ENCODE results near the gene RIBC1. TPM values are rescaled to one million over a fixed set of nuclear protein-coding genes. Genes with fewer than 3 reads are reported as not detected.

RIBC1 gene
- total RNA-seq, 3 donors from 2014 or later (not counting 1 experiment from before 2014, with no cell fraction given) = 0.85 to 2.1 (median 1.1) TPM

DNA sequence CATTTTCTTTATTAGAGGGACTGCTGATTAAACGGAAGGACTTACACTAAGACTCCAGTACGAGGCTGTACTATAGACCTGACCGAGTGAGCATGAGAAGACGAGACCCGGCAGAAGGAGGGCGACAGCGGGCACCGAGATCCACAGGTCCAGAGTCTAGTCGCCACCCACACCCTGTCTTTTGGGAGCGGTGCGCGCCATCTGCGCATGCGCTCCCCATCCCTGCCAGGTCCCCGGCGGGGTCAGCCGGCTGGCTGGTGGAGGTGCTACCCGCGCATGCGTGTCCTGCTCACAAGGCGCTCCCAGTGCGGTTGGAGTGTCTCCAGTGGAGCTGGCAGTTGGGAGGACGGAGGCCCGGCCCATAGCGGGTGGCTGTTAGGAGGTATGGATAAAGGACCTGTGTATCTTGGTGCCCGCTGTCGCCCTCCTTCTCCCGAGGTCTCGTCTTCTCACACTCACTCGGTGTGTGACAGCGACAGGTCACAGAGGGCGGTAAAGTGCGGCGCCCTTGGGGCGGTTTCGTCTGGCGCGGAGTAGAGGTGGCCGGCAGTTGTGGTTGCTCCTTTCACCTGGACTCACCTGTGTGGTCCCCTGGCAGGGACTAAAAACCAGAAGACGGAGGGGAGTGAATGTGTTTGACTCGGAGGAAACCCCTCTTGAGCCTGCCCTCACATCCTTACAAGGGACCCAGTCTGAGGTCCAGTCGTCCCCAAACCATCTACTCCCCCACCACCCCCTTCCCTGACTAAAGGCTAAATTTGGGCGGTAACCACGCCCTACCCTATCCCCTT, 19.1 kb downstream of the RIBC1 start:
- peak overlapping the region; percentile 35 for H3K4me3 ChIP-seq (ENCODE audit: low read length)
- H3K27me3 Mint-ChIP-seq (ENCODE audit: low read depth in 2 of 2) = peaks cover 8 to 31% of the 10 kb centered on the region in 2 donors

GRCh38 chrX:53442322-53442631, 19.6 kb downstream of the RIBC1 start:
- no peaks in the 10 kb centered on the region for H3K9me3 Mint-ChIP-seq
- H3K27me3 Mint-ChIP-seq (ENCODE audit: low read depth in 2 of 2) = peaks cover 8 to 30% of the 10 kb centered on the region in 2 donors
- no peak for DNase-seq
- no peak overlapping the region for H3K4me3 Mint-ChIP-seq
- Histone ChIP-seq H3K9me3 (ENCODE audit: control insufficient read depth, insufficient read depth, low read length) (no peaks in the 10 kb centered on the region), H3K4me1 (ENCODE audit: control insufficient read depth, insufficient read depth, low read length) (peaks cover 18% of the 10 kb centered on the region), H3K27ac (ENCODE audit: low read length) (no peak overlapping the region), H3K36me3 (ENCODE audit: control insufficient read depth, insufficient read depth, low read length) (no peaks in the 10 kb centered on the region), H3K4me3 (ENCODE audit: low read length) (no peak overlapping the region), H3K27me3 (ENCODE audit: control insufficient read depth, insufficient read depth, low read length) (no peaks in the 10 kb centered on the region)
- ATAC-seq = no peak
- no peak overlapping the region for H3K27ac Mint-ChIP-seq
- H3K36me3 Mint-ChIP-seq = no peaks in the 10 kb centered on the region
- H3K4me1 Mint-ChIP-seq = peaks cover 5 to 9% of the 10 kb centered on the region in 2 donors
- intact Hi-C loops (cut with micrococcal nuclease) = no loop called here
- no CpG with 5 or more reads among the region's 1 CpG for WGBS (ENCODE audit: insufficient coverage)
- TF ChIP-seq, protein P1, sequence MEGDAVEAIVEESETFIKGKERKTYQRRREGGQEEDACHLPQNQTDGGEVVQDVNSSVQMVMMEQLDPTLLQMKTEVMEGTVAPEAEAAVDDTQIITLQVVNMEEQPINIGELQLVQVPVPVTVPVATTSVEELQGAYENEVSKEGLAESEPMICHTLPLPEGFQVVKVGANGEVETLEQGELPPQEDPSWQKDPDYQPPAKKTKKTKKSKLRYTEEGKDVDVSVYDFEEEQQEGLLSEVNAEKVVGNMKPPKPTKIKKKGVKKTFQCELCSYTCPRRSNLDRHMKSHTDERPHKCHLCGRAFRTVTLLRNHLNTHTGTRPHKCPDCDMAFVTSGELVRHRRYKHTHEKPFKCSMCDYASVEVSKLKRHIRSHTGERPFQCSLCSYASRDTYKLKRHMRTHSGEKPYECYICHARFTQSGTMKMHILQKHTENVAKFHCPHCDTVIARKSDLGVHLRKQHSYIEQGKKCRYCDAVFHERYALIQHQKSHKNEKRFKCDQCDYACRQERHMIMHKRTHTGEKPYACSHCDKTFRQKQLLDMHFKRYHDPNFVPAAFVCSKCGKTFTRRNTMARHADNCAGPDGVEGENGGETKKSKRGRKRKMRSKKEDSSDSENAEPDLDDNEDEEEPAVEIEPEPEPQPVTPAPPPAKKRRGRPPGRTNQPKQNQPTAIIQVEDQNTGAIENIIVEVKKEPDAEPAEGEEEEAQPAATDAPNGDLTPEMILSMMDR (IDR thresholded peaks at IDR 0.05) = no peak

More for the DNA sequence above, 19.1 kb downstream of the RIBC1 start:
- Histone ChIP-seq H3K27ac (ENCODE audit: low read length) (no peak overlapping the region), H3K9me3 (ENCODE audit: control insufficient read depth, insufficient read depth, low read length) (no peaks in the 10 kb centered on the region), H3K36me3 (ENCODE audit: control insufficient read depth, insufficient read depth, low read length) (no peaks in the 10 kb centered on the region), H3K27me3 (ENCODE audit: control insufficient read depth, insufficient read depth, low read length) (no peaks in the 10 kb centered on the region), H3K4me1 (ENCODE audit: control insufficient read depth, insufficient read depth, low read length) (peaks cover 18% of the 10 kb centered on the region)
- peak overlapping the region; percentile 77 for H3K4me3 Mint-ChIP-seq
- TF ChIP-seq, protein P1 (IDR thresholded peaks at IDR 0.05) = no peak
- peaks cover 5 to 9% of the 10 kb centered on the region in 2 donors for H3K4me1 Mint-ChIP-seq
- ATAC-seq (peak; percentile 73 to 80 (median 73)), DNase-seq (peak; percentile 49 to 86)
- H3K9me3 Mint-ChIP-seq = no peaks in the 10 kb centered on the region
- WGBS (ENCODE audit: insufficient coverage) = 2% methylated on average over 34 of the region's 44 CpGs
- no peaks in the 10 kb centered on the region for H3K36me3 Mint-ChIP-seq
- intact Hi-C loops (cut with micrococcal nuclease) = no loop called here
- peak overlapping the region in 1 of 2 donors; percentile 77 for H3K27ac Mint-ChIP-seq

DNA sequence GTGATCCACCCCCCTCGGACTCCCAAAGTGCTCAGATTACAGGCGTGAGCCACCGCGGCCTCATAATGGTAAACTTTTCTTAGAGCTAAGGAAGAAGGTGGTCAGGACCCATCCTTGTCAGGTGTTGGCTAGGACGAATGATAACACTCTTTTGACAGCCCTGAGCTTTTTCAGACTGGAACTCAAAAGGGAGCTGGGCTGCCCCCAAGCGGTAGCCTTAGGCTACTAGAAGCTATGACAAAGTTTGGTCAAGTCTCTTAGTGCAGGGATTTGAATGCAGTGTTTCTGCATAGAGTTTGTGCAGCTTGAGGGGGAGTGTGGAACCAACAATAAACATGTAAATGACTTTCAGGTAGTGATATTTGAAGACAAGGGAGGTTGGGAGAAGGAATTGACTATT, 23.3 kb downstream of the RIBC1 start:
- ATAC-seq = peak in 2 of 3 donors; percentile 34 to 46
- DNase-seq = peak in 1 of 2 donors; percentile 59
- TF ChIP-seq, protein P1 (IDR thresholded peaks at IDR 0.05) = peak; percentile 32

More for the DNA sequence above, 23.3 kb downstream of the RIBC1 start:
- Mint-ChIP-seq H3K27me3 (ENCODE audit: low read depth in 2 of 2) (peaks cover 2 to 20% of the 10 kb centered on the region in 2 donors), H3K36me3 (no peaks in the 10 kb centered on the region), H3K4me3 (no peak overlapping the region), H3K27ac (no peak overlapping the region), H3K9me3 (no peaks in the 10 kb centered on the region), H3K4me1 (peaks cover 0 to 9% of the 10 kb centered on the region in 2 donors)
- Histone ChIP-seq H3K36me3 (ENCODE audit: control insufficient read depth, insufficient read depth, low read length) (no peaks in the 10 kb centered on the region), H3K27ac (ENCODE audit: low read length) (no peak overlapping the region), H3K4me1 (ENCODE audit: control insufficient read depth, insufficient read depth, low read length) (peaks cover 12% of the 10 kb centered on the region), H3K27me3 (ENCODE audit: control insufficient read depth, insufficient read depth, low read length) (no peaks in the 10 kb centered on the region), H3K4me3 (ENCODE audit: low read length) (no peak overlapping the region), H3K9me3 (ENCODE audit: control insufficient read depth, insufficient read depth, low read length) (no peaks in the 10 kb centered on the region)
- intact Hi-C loops (cut with micrococcal nuclease) = no loop called here
- 44% methylated on average over 6 of the region's 6 CpGs for WGBS (ENCODE audit: insufficient coverage)

Measured in natural killer cell (primary cell).